ENCODE data around the gene DYRK1A. TPM values are rescaled to one million over a fixed set of nuclear protein-coding genes. Genes with fewer than 3 reads are reported as not detected.

DYRK1A gene
- polyA plus RNA-seq, 1 donor, result 48.3 TPM

GRCh38 chr21:37474342-37474741 lies 107.8 kb downstream of the DYRK1A start:
- Histone ChIP-seq H3K27me3 (ENCODE audit: control insufficient read depth, insufficient read depth, low read length) (no peaks in the 10 kb centered on the region), H3K4me1 (ENCODE audit: control insufficient read depth, insufficient read depth, low read length) (peaks cover 4% of the 10 kb centered on the region), H3K27ac (ENCODE audit: low read length) (no peak overlapping the region), H3K4me3 (ENCODE audit: low read length) (no peak overlapping the region), H3K36me3 (ENCODE audit: control insufficient read depth, insufficient read depth, low read length) (peaks cover 27% of the 10 kb centered on the region), H3K9me3 (ENCODE audit: control insufficient read depth, low read depth, low read length) (no peaks in the 10 kb centered on the region)
- WGBS (ENCODE audit: insufficient coverage, low lambda C conversion rate), result no CpG with 5 or more reads among the region's 3 CpGs
- DNase-seq, result no peak

GRCh38 chr21:37475186-37475868 lies 108.8 kb downstream of the DYRK1A start:
- Histone ChIP-seq H3K27ac (ENCODE audit: low read length) (no peak overlapping the region), H3K4me1 (ENCODE audit: control insufficient read depth, insufficient read depth, low read length) (peaks cover 4% of the 10 kb centered on the region), H3K4me3 (ENCODE audit: low read length) (no peak overlapping the region), H3K27me3 (ENCODE audit: control insufficient read depth, insufficient read depth, low read length) (no peaks in the 10 kb centered on the region), H3K36me3 (ENCODE audit: control insufficient read depth, insufficient read depth, low read length) (peaks cover 24% of the 10 kb centered on the region), H3K9me3 (ENCODE audit: control insufficient read depth, low read depth, low read length) (no peaks in the 10 kb centered on the region)
- no peak for DNase-seq

GRCh38 chr21:37478794-37479193 lies 112.2 kb downstream of the DYRK1A start:
- Histone ChIP-seq H3K36me3 (ENCODE audit: control insufficient read depth, insufficient read depth, low read length) (peaks cover 39% of the 10 kb centered on the region), H3K27me3 (ENCODE audit: control insufficient read depth, insufficient read depth, low read length) (no peaks in the 10 kb centered on the region), H3K27ac (ENCODE audit: low read length) (no peak overlapping the region), H3K9me3 (ENCODE audit: control insufficient read depth, low read depth, low read length) (no peaks in the 10 kb centered on the region), H3K4me3 (ENCODE audit: low read length) (no peak overlapping the region), H3K4me1 (ENCODE audit: control insufficient read depth, insufficient read depth, low read length) (peaks cover 4% of the 10 kb centered on the region)
- WGBS (ENCODE audit: insufficient coverage, low lambda C conversion rate), result no CpG with 5 or more reads among the region's 1 CpG
- DNase-seq, result no peak

GRCh38 chr21:37483776-37484175 lies 117.2 kb downstream of the DYRK1A start:
- Histone ChIP-seq H3K9me3 (ENCODE audit: control insufficient read depth, low read depth, low read length) (no peaks in the 10 kb centered on the region), H3K36me3 (ENCODE audit: control insufficient read depth, insufficient read depth, low read length) (peaks cover 44% of the 10 kb centered on the region), H3K4me3 (ENCODE audit: low read length) (no peak overlapping the region), H3K27me3 (ENCODE audit: control insufficient read depth, insufficient read depth, low read length) (no peaks in the 10 kb centered on the region), H3K4me1 (ENCODE audit: control insufficient read depth, insufficient read depth, low read length) (peaks cover 3% of the 10 kb centered on the region), H3K27ac (ENCODE audit: low read length) (no peak overlapping the region)
- no peak for DNase-seq
- WGBS (ENCODE audit: insufficient coverage, low lambda C conversion rate), result no CpG with 5 or more reads among the region's 7 CpGs

- H3K36me3 ChIP-seq (ENCODE audit: control insufficient read depth, insufficient read depth, low read length), result peaks cover 49% of the 10 kb centered on the region
Observed at GRCh38 chr21:37484535-37485474, 118.2 kb downstream of the DYRK1A start.

GRCh38 chr21:37489553-37489952 lies 123.0 kb downstream of the DYRK1A start:
- Histone ChIP-seq H3K27ac (ENCODE audit: low read length) (no peak overlapping the region), H3K9me3 (ENCODE audit: control insufficient read depth, low read depth, low read length) (no peaks in the 10 kb centered on the region), H3K4me1 (ENCODE audit: control insufficient read depth, insufficient read depth, low read length) (no peaks in the 10 kb centered on the region), H3K4me3 (ENCODE audit: low read length) (no peak overlapping the region), H3K36me3 (ENCODE audit: control insufficient read depth, insufficient read depth, low read length) (peaks cover 37% of the 10 kb centered on the region), H3K27me3 (ENCODE audit: control insufficient read depth, insufficient read depth, low read length) (no peaks in the 10 kb centered on the region)
- no CpG with 5 or more reads among the region's 1 CpG for WGBS (ENCODE audit: insufficient coverage, low lambda C conversion rate)
- DNase-seq, result no peak

More at GRCh38 chr21:37484535-37485474, 118.2 kb downstream of the DYRK1A start:
- DNase-seq, result no peak
- H3K4me1 ChIP-seq (ENCODE audit: control insufficient read depth, insufficient read depth, low read length), result no peaks in the 10 kb centered on the region
- no CpG with 5 or more reads among the region's 7 CpGs for WGBS (ENCODE audit: insufficient coverage, low lambda C conversion rate)
- H3K27me3 ChIP-seq (ENCODE audit: control insufficient read depth, insufficient read depth, low read length), result no peaks in the 10 kb centered on the region
- no peak overlapping the region for H3K4me3 ChIP-seq (ENCODE audit: low read length)
- H3K27ac ChIP-seq (ENCODE audit: low read length), result no peak overlapping the region
- H3K9me3 ChIP-seq (ENCODE audit: control insufficient read depth, low read depth, low read length), result no peaks in the 10 kb centered on the region

- Histone ChIP-seq H3K4me1 (ENCODE audit: control insufficient read depth, insufficient read depth, low read length) (no peaks in the 10 kb centered on the region), H3K4me3 (ENCODE audit: low read length) (no peak overlapping the region), H3K27me3 (ENCODE audit: control insufficient read depth, insufficient read depth, low read length) (no peaks in the 10 kb centered on the region), H3K27ac (ENCODE audit: low read length) (no peak overlapping the region), H3K36me3 (ENCODE audit: control insufficient read depth, insufficient read depth, low read length) (peaks cover 38% of the 10 kb centered on the region), H3K9me3 (ENCODE audit: control insufficient read depth, low read depth, low read length) (no peaks in the 10 kb centered on the region)
- WGBS (ENCODE audit: insufficient coverage, low lambda C conversion rate), result 100% methylated on average over 2 of the region's 7 CpGs
- DNase-seq, result no peak
Observed at GRCh38 chr21:37490084-37490483, 123.5 kb downstream of the DYRK1A start.

- no peak for DNase-seq
- Histone ChIP-seq H3K4me3 (ENCODE audit: low read length) (no peak overlapping the region), H3K36me3 (ENCODE audit: control insufficient read depth, insufficient read depth, low read length) (peaks cover 32% of the 10 kb centered on the region), H3K27ac (ENCODE audit: low read length) (no peak overlapping the region), H3K4me1 (ENCODE audit: control insufficient read depth, insufficient read depth, low read length) (no peaks in the 10 kb centered on the region), H3K9me3 (ENCODE audit: control insufficient read depth, low read depth, low read length) (no peaks in the 10 kb centered on the region), H3K27me3 (ENCODE audit: control insufficient read depth, insufficient read depth, low read length) (no peaks in the 10 kb centered on the region)
- 90% methylated on average over 2 of the region's 4 CpGs for WGBS (ENCODE audit: insufficient coverage, low lambda C conversion rate)
Observed at GRCh38 chr21:37496972-37497371, 130.4 kb downstream of the DYRK1A start.

- no peak for DNase-seq
- H3K4me1 ChIP-seq (ENCODE audit: control insufficient read depth, insufficient read depth, low read length), result no peaks in the 10 kb centered on the region
- no peaks in the 10 kb centered on the region for H3K27me3 ChIP-seq (ENCODE audit: control insufficient read depth, insufficient read depth, low read length)
- H3K4me3 ChIP-seq (ENCODE audit: low read length), result no peak overlapping the region
- peaks cover 5% of the 10 kb centered on the region for H3K9me3 ChIP-seq (ENCODE audit: control insufficient read depth, low read depth, low read length)
- H3K36me3 ChIP-seq (ENCODE audit: control insufficient read depth, insufficient read depth, low read length), result peaks cover 31% of the 10 kb centered on the region
- H3K27ac ChIP-seq (ENCODE audit: low read length), result no peak overlapping the region
- WGBS (ENCODE audit: insufficient coverage, low lambda C conversion rate), result no CpG with 5 or more reads among the region's 1 CpG
Observed at GRCh38 chr21:37498664-37499063, 132.1 kb downstream of the DYRK1A start.

GRCh38 chr21:37502947-37503346 lies 136.4 kb downstream of the DYRK1A start:
- Histone ChIP-seq H3K9me3 (ENCODE audit: control insufficient read depth, low read depth, low read length) (peaks cover 5% of the 10 kb centered on the region), H3K36me3 (ENCODE audit: control insufficient read depth, insufficient read depth, low read length) (peaks cover 50% of the 10 kb centered on the region), H3K27ac (ENCODE audit: low read length) (no peak overlapping the region), H3K4me1 (ENCODE audit: control insufficient read depth, insufficient read depth, low read length) (no peaks in the 10 kb centered on the region), H3K27me3 (ENCODE audit: control insufficient read depth, insufficient read depth, low read length) (no peaks in the 10 kb centered on the region), H3K4me3 (ENCODE audit: low read length) (no peak overlapping the region)
- DNase-seq, result no peak
- 100% methylated on average over 3 of the region's 3 CpGs for WGBS (ENCODE audit: insufficient coverage, low lambda C conversion rate)

Measured in large intestine (tissue), 3 donors.